Neuronal stem cell (in vitro differentiated cells): Measurements from ENCODE around the gene SFTPA1.
A peak's percentile ranks its signal among the peaks of the same experiment; 100 is the strongest.
"Not testable (repeated sequence)": the region's sequence is repeated elsewhere in the genome, so short reads cannot be mapped to it uniquely, and the experiment has no call there.

Experiments used
- DNase-seq: peaks from one replicate; pipeline ENCODE4 v3.0.0-alpha.2; 2013; ENCODE audit warnings: low spot score
- H2AFZ ChIP-seq: one replicate; pipeline ENCODE4 v1.6.1; 2013; ENCODE audit warnings: mild to moderate bottlenecking, low read length, inconsistent platforms
- H2AK5ac ChIP-seq: 2 replicates; pipeline ENCODE4 v1.6.1; 2013; ENCODE audit warnings: low read depth, mild to moderate bottlenecking, inconsistent platforms, low read length, moderate library complexity, mixed read lengths
- H2BK120ac ChIP-seq: 2 replicates; pipeline ENCODE4 v1.6.1; 2013; ENCODE audit warnings: low read depth, mild to moderate bottlenecking, inconsistent platforms, low read length, moderate library complexity, mixed read lengths
- H2BK12ac ChIP-seq: one replicate; pipeline ENCODE4 v1.6.1; 2013; ENCODE audit warnings: low read length, inconsistent platforms
- H2BK15ac ChIP-seq: 2 replicates; pipeline ENCODE4 v1.6.1; 2013; ENCODE audit warnings: mild to moderate bottlenecking, low read length, inconsistent platforms, mixed read lengths
- H2BK5ac ChIP-seq: one replicate; pipeline ENCODE4 v1.6.1; 2013; ENCODE audit warnings: inconsistent platforms, mild to moderate bottlenecking, low read length, moderate library complexity
- H3K14ac ChIP-seq: one replicate; pipeline ENCODE4 v1.6.1; 2013; ENCODE audit warnings: low read length, inconsistent platforms
- H3K18ac ChIP-seq: 2 replicates; pipeline ENCODE4 v1.6.1; 2013; ENCODE audit warnings: low read length, inconsistent platforms
- H3K23ac ChIP-seq: 2 replicates; pipeline ENCODE4 v1.6.1; 2013; ENCODE audit warnings: low read depth, mild to moderate bottlenecking, mixed read lengths, low read length, inconsistent platforms; ENCODE audit not compliant: poor library complexity
- H3K27ac ChIP-seq: replicated peaks from 3 replicates; pipeline ENCODE4 v1.5.1; 2013; ENCODE audit warnings: low read length, inconsistent platforms
- H3K27me3 ChIP-seq, 3 experiments: 2 replicates each; pipeline ENCODE4 v1.6.1; 2013; ENCODE audit warnings: low read length in 3 of 3, mild to moderate bottlenecking in 2 of 3, inconsistent platforms in 1 of 3, low read depth in 1 of 3, mixed read lengths in 1 of 3, moderate library complexity in 1 of 3; ENCODE audit not compliant: control insufficient read depth in 3 of 3, insufficient read depth in 3 of 3
- H3K36me3 ChIP-seq, 2 donors: replicated peaks in 1 of 2; 2 replicates each; pipeline ENCODE4 v1.6.1; 2013; ENCODE audit warnings: low read length in 2 of 2; ENCODE audit not compliant: control insufficient read depth in 2 of 2, insufficient read depth in 2 of 2
- H3K4ac ChIP-seq: 2 replicates; pipeline ENCODE4 v1.6.1; 2013; ENCODE audit warnings: inconsistent platforms, mild to moderate bottlenecking, low read length, moderate library complexity
- H3K4me1 ChIP-seq, 2 donors: 1 replicate in 1 of 2; 2 replicates in 1 of 2; pipeline ENCODE4 v1.6.1; 2013; ENCODE audit warnings: low read length in 2 of 2, low read depth in 1 of 2; ENCODE audit not compliant: control insufficient read depth in 2 of 2, insufficient read depth in 1 of 2
- H3K4me2 ChIP-seq: one replicate; pipeline ENCODE4 v1.6.1; 2013; ENCODE audit warnings: mild to moderate bottlenecking, low read length, inconsistent platforms; ENCODE audit not compliant: insufficient read depth, poor library complexity, severe bottlenecking
- H3K4me3 ChIP-seq, 2 donors: 2 replicates each; pipeline ENCODE4 v1.5.1; 2013; ENCODE audit warnings: low read length in 2 of 2, mild to moderate bottlenecking in 2 of 2, inconsistent platforms in 1 of 2, moderate library complexity in 1 of 2
- H3K79me1 ChIP-seq: one replicate; pipeline ENCODE4 v1.6.1; 2013; ENCODE audit warnings: low read depth, mild to moderate bottlenecking, inconsistent platforms, low read length, moderate library complexity
- H3K9ac ChIP-seq: one replicate; pipeline ENCODE4 v1.6.1; 2013; ENCODE audit warnings: mild to moderate bottlenecking, low read depth, low read length, inconsistent platforms; ENCODE audit not compliant: poor library complexity
- H3K9me3 ChIP-seq, 2 donors: replicated peaks in 1 of 2; 2 replicates each; pipeline versions ENCODE3 to v1.6.1; 2013; ENCODE audit warnings: low read length in 2 of 2, mild to moderate bottlenecking in 2 of 2, inconsistent platforms in 1 of 2, low read depth in 1 of 2, mixed read lengths in 1 of 2, moderate library complexity in 1 of 2; ENCODE audit not compliant: control insufficient read depth in 2 of 2, insufficient read depth in 1 of 2
- H4K8ac ChIP-seq: one replicate; pipeline ENCODE4 v1.6.1; 2013; ENCODE audit warnings: low read depth, mild to moderate bottlenecking, inconsistent platforms, low read length, moderate library complexity
- H4K91ac ChIP-seq: one replicate; pipeline ENCODE4 v1.6.1; 2013; ENCODE audit warnings: low read length, low read depth, mild to moderate bottlenecking, inconsistent platforms; ENCODE audit not compliant: poor library complexity
- WGBS, 2 donors: extraction: QIAGEN DNeasy Blood & Tissue Kit; methylation state at CpG; one replicate each; pipeline ENCODE4 v1.1.7; 2013; ENCODE audit warnings: missing lambda C conversion rate in 2 of 2, mixed read lengths in 1 of 2; ENCODE audit not compliant: insufficient read length in 2 of 2, insufficient replicate concordance in 1 of 2; ENCODE audit errors: extremely low coverage in 2 of 2; 5-methylcytosine and 5-hydroxymethylcytosine counted together

SFTPA1 gene

GRCh38 chr10:79588800-79589199 lies 21.9 kb upstream of the SFTPA1 start:
- Histone ChIP-seq H3K27ac (no peak overlapping the region), H2BK12ac (no peak overlapping the region), H3K23ac (no peak overlapping the region), H3K9ac (no peak overlapping the region), H3K4me1 (peaks cover 0 to 1% of the 10 kb centered on the region in 2 donors), H2BK5ac (no peak overlapping the region), H3K4me2 (no peak overlapping the region), H3K4me3 (no peak overlapping the region), H4K91ac (no peak overlapping the region), H3K14ac (no peak overlapping the region), H2AFZ (no peak overlapping the region), H4K8ac (no peak overlapping the region), H3K4ac (no peak overlapping the region), H2BK120ac (no peak overlapping the region), H2BK15ac (no peak overlapping the region), H2AK5ac (no peak overlapping the region), H3K18ac (no peak overlapping the region), H3K36me3 (no peaks in the 10 kb centered on the region), H3K79me1 (no peaks in the 10 kb centered on the region), H3K9me3 (no peaks in the 10 kb centered on the region), H3K27me3 (peaks cover 0 to 4% (median 0%) of the 10 kb centered on the region in 3 experiments)
- no peak for DNase-seq

- DNase-seq, result no peak
- H3K4me1 ChIP-seq, result no peaks in the 10 kb centered on the region
- no peak overlapping the region for H4K91ac ChIP-seq
- H2BK5ac ChIP-seq, result no peak overlapping the region
- no peak overlapping the region for H2AK5ac ChIP-seq
- H3K14ac ChIP-seq, result peak overlapping the region; percentile 31
- WGBS, 2 donors, result no CpG with 5 or more reads among the region's 1 CpG
- H2AFZ ChIP-seq, result no peak overlapping the region
- no peak overlapping the region for H3K9ac ChIP-seq
- H2BK15ac ChIP-seq, result no peak overlapping the region
- H3K23ac ChIP-seq, result no peak overlapping the region
- H4K8ac ChIP-seq, result no peak overlapping the region
- H3K27me3 ChIP-seq, result peaks cover 0 to under 1% (median 0%) of the 10 kb centered on the region in 3 experiments
- no peak overlapping the region for H3K4me2 ChIP-seq
- peaks cover 4 to 7% of the 10 kb centered on the region in 2 donors for H3K9me3 ChIP-seq
- H3K27ac ChIP-seq, result no peak overlapping the region
- H2BK12ac ChIP-seq, result no peak overlapping the region
- no peak overlapping the region for H3K4ac ChIP-seq
- H3K18ac ChIP-seq, result peak overlapping the region; percentile 64
- no peak overlapping the region for H3K4me3 ChIP-seq
- H3K79me1 ChIP-seq, result no peaks in the 10 kb centered on the region
- H2BK120ac ChIP-seq, result no peak overlapping the region
- H3K36me3 ChIP-seq, result no peaks in the 10 kb centered on the region
Measured at GRCh38 chr10:79593377-79593776, 17.4 kb upstream of the SFTPA1 start.

GRCh38 chr10:79594565-79594964 lies 16.2 kb upstream of the SFTPA1 start:
- not testable (repeated sequence) for H2AK5ac ChIP-seq, H3K27me3 ChIP-seq, H2BK15ac ChIP-seq, H2BK120ac ChIP-seq, H3K4me3 ChIP-seq, H2BK12ac ChIP-seq, H3K36me3 ChIP-seq, H3K9ac ChIP-seq, H3K18ac ChIP-seq, H3K14ac ChIP-seq, H3K23ac ChIP-seq, H2BK5ac ChIP-seq, H3K79me1 ChIP-seq, H4K8ac ChIP-seq, H3K4me1 ChIP-seq, H3K4me2 ChIP-seq, H3K9me3 ChIP-seq, H3K4ac ChIP-seq, DNase-seq, H2AFZ ChIP-seq, H3K27ac ChIP-seq, H4K91ac ChIP-seq
- WGBS, 2 donors, result no CpG with 5 or more reads among the region's 3 CpGs

- H4K8ac ChIP-seq, result no peak overlapping the region
- no peak overlapping the region for H3K18ac ChIP-seq
- no peak overlapping the region for H2AK5ac ChIP-seq
- H3K27ac ChIP-seq, result no peak overlapping the region
- no peak overlapping the region for H2BK120ac ChIP-seq
- no peak overlapping the region for H3K4me3 ChIP-seq
- no peaks in the 10 kb centered on the region for H3K27me3 ChIP-seq
- H3K14ac ChIP-seq, result no peak overlapping the region
- H3K9me3 ChIP-seq, result peaks cover 4 to 7% of the 10 kb centered on the region in 2 donors
- no peaks in the 10 kb centered on the region for H3K4me1 ChIP-seq
- no peak overlapping the region for H3K23ac ChIP-seq
- no peak overlapping the region for H3K9ac ChIP-seq
- WGBS, 2 donors, result no CpG with 5 or more reads among the region's 3 CpGs
- H2BK12ac ChIP-seq, result no peak overlapping the region
- H3K4ac ChIP-seq, result no peak overlapping the region
- DNase-seq, result no peak
- no peak overlapping the region for H2BK15ac ChIP-seq
- H3K4me2 ChIP-seq, result no peak overlapping the region
- no peaks in the 10 kb centered on the region for H3K36me3 ChIP-seq
- H2AFZ ChIP-seq, result no peak overlapping the region
- H3K79me1 ChIP-seq, result no peaks in the 10 kb centered on the region
- no peak overlapping the region for H4K91ac ChIP-seq
- no peak overlapping the region for H2BK5ac ChIP-seq
Measured at GRCh38 chr10:79595510-79595909, 15.2 kb upstream of the SFTPA1 start.
